Karpas-422 (cell line): ENCODE measurements around the gene GNG8. TPM values are rescaled to one million over a fixed set of nuclear protein-coding genes. Genes with fewer than 3 reads are reported as not detected.

Experiments
- DNase-seq: peaks from one replicate; pipeline ENCODE4 v3.0.0-alpha.2; 2015
- H2AFZ ChIP-seq: fragments of 200-600 bp; sonication (generic); 2 replicates; pipeline ENCODE4 v1.6.1; 2014; ENCODE audit warnings: antibody characterized with exemption, low read length, mixed read lengths
- H3K27ac ChIP-seq: fragments of 200-600 bp; sonication (generic); 2 replicates; pipeline ENCODE4 v1.5.1; 2014; ENCODE audit warnings: mild to moderate bottlenecking, low read length, moderate library complexity
- H3K27me3 ChIP-seq: fragments of 200-600 bp; sonication (generic); 2 replicates; pipeline ENCODE4 v1.6.1; 2014; ENCODE audit warnings: low read length, mixed read lengths
- H3K36me3 ChIP-seq: fragments of 200-600 bp; sonication (generic); 2 replicates; pipeline ENCODE4 v1.6.1; 2014; ENCODE audit warnings: low read length, mixed read lengths; ENCODE audit not compliant: insufficient read depth
- H3K4me1 ChIP-seq: fragments of 200-600 bp; sonication (generic); 2 replicates; pipeline ENCODE4 v1.6.1; 2014; ENCODE audit warnings: mild to moderate bottlenecking, low read length, mixed read lengths
- H3K4me2 ChIP-seq: fragments of 200-600 bp; sonication (generic); 2 replicates; pipeline ENCODE4 v1.6.1; 2014; ENCODE audit warnings: low read length, low read depth, mild to moderate bottlenecking; ENCODE audit not compliant: poor library complexity, severe bottlenecking
- H3K4me3 ChIP-seq: fragments of 200-600 bp; sonication (generic); 2 replicates; pipeline ENCODE4 v1.5.1; 2014; ENCODE audit warnings: mild to moderate bottlenecking, antibody characterized with exemption, low read length, mixed read lengths
- H3K79me2 ChIP-seq: fragments of 200-600 bp; sonication (generic); 2 replicates; pipeline ENCODE4 v1.6.1; 2014; ENCODE audit warnings: mild to moderate bottlenecking, low read length, mixed read lengths
- H3K9ac ChIP-seq: fragments of 200-600 bp; sonication (generic); 2 replicates; pipeline ENCODE4 v1.6.0; 2014; ENCODE audit warnings: low read length
- H3K9me2 ChIP-seq: fragments of 200-600 bp; sonication (generic), shearing (Covaris generic); replicated peaks from 2 replicates; pipeline ENCODE4 v1.6.0; 2014; ENCODE audit warnings: mild to moderate bottlenecking, low read length, moderate library complexity; ENCODE audit not compliant: insufficient read depth
- H3K9me3 ChIP-seq: fragments of 300-700, 200-600 bp; sonication (generic); 2 replicates; pipeline ENCODE4 v1.6.1; 2014; ENCODE audit warnings: low read length, mixed read lengths
- H4K20me1 ChIP-seq: fragments of 200-600 bp; sonication (generic); 2 replicates; pipeline ENCODE4 v1.6.1; 2014; ENCODE audit warnings: mild to moderate bottlenecking, antibody characterized with exemption, low read length, low read depth; ENCODE audit not compliant: insufficient read depth
- total RNA-seq: library from RNA; depleted of rRNA; stranded (reverse); fragments of >200 nt; shearing (Covaris generic); gene quantifications from 2 replicates; pipeline ENCODE4 v1.2.3, GENCODE V29; 2014; ENCODE audit warnings: low replicate concordance

GNG8 gene
- total RNA-seq, 1 experiment from 2014 or later, result not detected

DNA sequence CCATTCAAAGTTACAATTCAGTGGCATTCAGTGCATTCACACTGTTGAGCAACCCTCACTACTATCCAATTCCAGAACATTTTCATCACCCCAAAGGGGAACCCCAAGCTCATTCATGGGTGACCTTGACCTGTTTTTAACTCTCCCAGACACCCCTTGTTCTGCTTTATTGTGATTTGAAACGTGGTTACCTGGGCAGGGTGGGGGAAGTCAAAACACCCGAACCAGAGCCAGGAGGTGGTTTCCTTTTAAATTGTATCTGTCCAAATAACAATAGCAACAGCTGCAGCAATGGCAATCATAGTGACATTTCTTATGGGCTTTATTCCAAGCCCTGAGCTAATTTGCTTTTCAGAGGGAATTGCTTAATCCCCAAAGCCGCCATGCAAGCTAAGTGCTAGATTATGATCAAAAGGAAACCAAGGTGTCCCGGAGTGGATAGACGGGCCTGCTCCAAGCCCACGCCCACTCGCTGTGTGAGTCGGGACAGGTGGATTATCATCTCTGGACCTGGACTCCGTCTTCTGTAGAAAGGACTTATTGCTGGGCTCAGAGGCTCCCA lies 17.3 kb downstream of the GNG8 start:
- Histone ChIP-seq H3K79me2 (no peaks in the 10 kb centered on the region), H3K4me3 (no peak overlapping the region), H2AFZ (no peak overlapping the region), H3K27ac (no peak overlapping the region), H3K4me1 (peaks cover 12% of the 10 kb centered on the region), H3K36me3 (no peaks in the 10 kb centered on the region), H3K27me3 (no peaks in the 10 kb centered on the region), H3K9me3 (no peaks in the 10 kb centered on the region), H3K9ac (no peak overlapping the region), H4K20me1 (no peaks in the 10 kb centered on the region), H3K4me2 (no peak overlapping the region), H3K9me2 (no peaks in the 10 kb centered on the region)
- DNase-seq, result no peak

DNA sequence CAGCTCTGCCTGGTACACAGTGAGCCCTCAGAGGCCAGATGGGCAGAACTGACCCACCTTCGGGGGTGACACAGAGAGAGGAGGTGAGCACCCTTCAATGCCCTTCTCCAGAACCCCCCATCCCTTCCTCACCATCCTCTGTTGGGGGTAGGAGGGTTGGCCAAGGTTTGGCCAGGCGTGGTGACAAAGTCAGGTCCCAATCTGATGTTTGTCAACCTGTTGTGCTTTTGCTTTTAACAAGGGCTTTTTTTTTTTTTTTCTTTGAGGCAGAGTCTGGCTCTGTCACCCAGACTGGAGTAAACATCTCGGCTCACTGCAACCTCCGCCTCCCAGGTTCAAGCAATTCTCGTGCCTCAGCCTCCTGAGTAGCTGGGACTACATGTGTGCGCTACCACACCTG lies 18.4 kb downstream of the GNG8 start:
- no peak overlapping the region for H3K4me3 ChIP-seq
- H3K27me3 ChIP-seq, result no peaks in the 10 kb centered on the region
- H3K36me3 ChIP-seq, result no peaks in the 10 kb centered on the region
- H3K9ac ChIP-seq, result no peak overlapping the region
- no peaks in the 10 kb centered on the region for H4K20me1 ChIP-seq
- no peaks in the 10 kb centered on the region for H3K79me2 ChIP-seq
- H3K4me2 ChIP-seq, result no peak overlapping the region
- H3K9me3 ChIP-seq, result no peaks in the 10 kb centered on the region
- H3K4me1 ChIP-seq, result peaks cover 12% of the 10 kb centered on the region
- no peak for DNase-seq
- no peak overlapping the region for H2AFZ ChIP-seq
- no peak overlapping the region for H3K27ac ChIP-seq
- H3K9me2 ChIP-seq, result no peaks in the 10 kb centered on the region

DNA sequence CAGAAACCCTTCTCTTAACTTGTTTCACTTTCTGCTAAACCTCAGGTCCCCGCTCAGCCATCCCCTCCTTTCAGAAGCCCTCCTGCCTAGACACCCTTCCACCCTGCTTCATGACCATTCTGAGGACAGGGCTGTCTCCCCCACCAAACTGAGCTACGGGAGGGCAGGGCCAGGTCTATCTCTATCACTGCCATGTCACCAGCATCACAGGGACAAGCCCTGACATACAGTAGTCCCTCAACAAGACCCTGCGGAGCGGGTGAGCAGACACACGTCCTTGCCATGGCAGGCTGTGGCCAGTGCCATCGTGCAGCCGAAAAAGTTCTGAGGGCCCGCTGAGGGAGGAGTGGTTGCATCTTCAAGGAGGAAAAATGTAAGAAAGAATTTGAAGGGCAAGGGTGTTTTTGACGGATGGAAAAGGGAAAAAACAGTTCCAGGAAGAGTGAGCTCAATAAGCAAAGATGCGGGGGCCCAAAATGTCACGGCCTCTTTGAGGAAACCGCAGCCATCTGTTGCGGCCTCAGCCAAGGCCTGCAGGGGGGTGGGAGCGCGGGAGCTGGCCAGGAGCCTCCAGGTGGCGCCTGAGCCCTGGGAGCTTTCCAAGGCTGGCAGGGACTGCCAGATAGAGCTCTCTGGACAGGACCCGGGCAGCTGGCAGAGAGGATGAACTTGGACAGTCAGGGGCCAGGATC lies 19.2 kb downstream of the GNG8 start:
- Histone ChIP-seq H4K20me1 (no peaks in the 10 kb centered on the region), H3K4me3 (no peak overlapping the region), H3K4me1 (peaks cover 12% of the 10 kb centered on the region), H3K9me2 (no peaks in the 10 kb centered on the region), H3K36me3 (no peaks in the 10 kb centered on the region), H3K27ac (no peak overlapping the region), H2AFZ (no peak overlapping the region), H3K79me2 (no peaks in the 10 kb centered on the region), H3K27me3 (no peaks in the 10 kb centered on the region), H3K9ac (0 out of 2 replicates have a peak overlapping the region, but pooled peaks have one; percentile 9), H3K9me3 (no peaks in the 10 kb centered on the region), H3K4me2 (no peak overlapping the region)
- DNase-seq, result peak; percentile 48

DNA sequence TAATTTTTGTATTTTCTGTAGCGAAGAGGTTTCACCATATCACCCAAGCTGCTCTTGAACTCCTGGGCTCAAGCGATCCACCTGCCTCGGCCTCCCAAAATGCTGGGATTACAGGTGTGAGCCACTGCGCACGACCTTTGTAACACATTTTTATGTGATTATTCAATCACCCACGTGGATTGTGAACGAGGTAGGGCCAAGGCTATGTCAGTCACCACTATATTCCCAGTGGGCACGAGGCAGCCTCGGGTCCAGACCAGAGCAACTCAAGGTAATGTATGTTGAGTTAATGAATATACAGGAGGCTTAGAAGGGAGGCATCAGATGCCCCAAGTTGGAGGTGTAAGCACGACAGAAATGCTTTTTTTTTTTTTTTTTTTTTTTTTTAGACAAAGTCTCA lies 20.0 kb downstream of the GNG8 start:
- H3K9me3 ChIP-seq, result no peaks in the 10 kb centered on the region
- no peaks in the 10 kb centered on the region for H3K27me3 ChIP-seq
- H3K4me3 ChIP-seq, result no peak overlapping the region
- H4K20me1 ChIP-seq, result no peaks in the 10 kb centered on the region
- no peak overlapping the region for H2AFZ ChIP-seq
- DNase-seq, result no peak
- H3K4me1 ChIP-seq, result peaks cover 17% of the 10 kb centered on the region
- no peaks in the 10 kb centered on the region for H3K79me2 ChIP-seq
- no peaks in the 10 kb centered on the region for H3K36me3 ChIP-seq
- no peak overlapping the region for H3K27ac ChIP-seq
- H3K4me2 ChIP-seq, result no peak overlapping the region
- no peaks in the 10 kb centered on the region for H3K9me2 ChIP-seq
- no peak overlapping the region for H3K9ac ChIP-seq

DNA sequence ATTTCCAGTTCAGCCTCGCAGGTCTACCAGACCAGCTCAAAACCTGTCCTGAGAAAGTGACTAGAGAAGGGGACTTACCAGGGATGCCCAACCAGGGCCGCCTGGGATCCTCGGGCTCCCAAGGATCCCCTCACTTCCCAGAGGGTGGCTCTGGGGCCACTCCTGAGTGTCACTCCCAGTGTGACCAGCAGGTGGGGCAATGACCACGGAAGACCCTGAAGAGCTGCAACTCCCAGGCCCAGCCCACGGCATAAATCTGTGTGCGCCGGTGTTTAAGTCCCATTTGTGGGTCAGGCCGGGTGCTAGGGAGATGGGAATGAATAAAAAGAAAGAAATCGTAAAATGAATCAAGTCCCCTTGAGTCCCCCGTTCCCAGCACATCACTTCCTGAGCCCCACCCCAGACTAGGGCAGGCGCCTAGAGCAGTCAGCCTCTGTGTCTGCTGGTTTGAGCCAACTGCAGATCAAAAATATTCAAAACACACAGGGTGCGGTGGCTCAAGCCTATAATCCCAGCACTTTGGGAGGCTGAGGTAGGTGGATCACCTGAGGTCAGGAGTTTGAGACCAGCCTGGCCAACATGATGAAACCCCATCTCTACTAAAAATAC lies 21.8 kb downstream of the GNG8 start:
- DNase-seq, result peak; percentile 89
- no peak overlapping the region for H3K4me2 ChIP-seq
- no peaks in the 10 kb centered on the region for H3K27me3 ChIP-seq
- no peaks in the 10 kb centered on the region for H3K36me3 ChIP-seq
- H3K9me2 ChIP-seq, result no peaks in the 10 kb centered on the region
- no peak overlapping the region for H3K27ac ChIP-seq
- no peak overlapping the region for H3K9ac ChIP-seq
- H3K4me1 ChIP-seq, result peaks cover 17% of the 10 kb centered on the region
- no peaks in the 10 kb centered on the region for H4K20me1 ChIP-seq
- no peaks in the 10 kb centered on the region for H3K9me3 ChIP-seq
- no peak overlapping the region for H3K4me3 ChIP-seq
- no peaks in the 10 kb centered on the region for H3K79me2 ChIP-seq
- H2AFZ ChIP-seq, result no peak overlapping the region

DNA sequence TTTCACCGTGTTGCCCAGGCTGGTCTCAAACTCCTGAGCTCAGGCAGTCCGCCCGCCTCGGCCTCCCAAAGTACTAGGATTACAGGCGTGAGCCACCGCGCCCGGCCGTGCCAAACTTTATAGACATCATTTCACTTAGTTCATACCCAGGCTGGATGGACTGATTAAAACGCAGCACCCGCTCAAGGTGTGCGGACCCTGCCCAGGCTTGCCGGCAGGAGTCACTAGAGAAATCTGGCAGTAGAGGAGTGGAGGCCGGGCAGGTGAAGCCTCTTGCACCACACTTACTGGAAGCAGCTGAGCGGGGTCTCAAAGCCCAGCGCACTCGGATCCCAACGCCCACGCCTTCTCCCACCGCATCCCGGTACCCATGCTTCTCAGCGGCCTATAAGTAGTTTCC lies 22.5 kb downstream of the GNG8 start:
- Histone ChIP-seq H3K27me3 (no peaks in the 10 kb centered on the region), H3K4me3 (no peak overlapping the region), H3K36me3 (no peaks in the 10 kb centered on the region), H3K4me2 (no peak overlapping the region), H3K4me1 (peaks cover 17% of the 10 kb centered on the region), H3K9me2 (no peaks in the 10 kb centered on the region), H3K27ac (no peak overlapping the region), H3K9ac (no peak overlapping the region), H4K20me1 (0 out of 2 replicates have a peak, but pooled peaks cover 2% of the 10 kb centered on the region), H3K9me3 (no peaks in the 10 kb centered on the region), H3K79me2 (no peaks in the 10 kb centered on the region), H2AFZ (no peak overlapping the region)
- DNase-seq, result no peak

DNA sequence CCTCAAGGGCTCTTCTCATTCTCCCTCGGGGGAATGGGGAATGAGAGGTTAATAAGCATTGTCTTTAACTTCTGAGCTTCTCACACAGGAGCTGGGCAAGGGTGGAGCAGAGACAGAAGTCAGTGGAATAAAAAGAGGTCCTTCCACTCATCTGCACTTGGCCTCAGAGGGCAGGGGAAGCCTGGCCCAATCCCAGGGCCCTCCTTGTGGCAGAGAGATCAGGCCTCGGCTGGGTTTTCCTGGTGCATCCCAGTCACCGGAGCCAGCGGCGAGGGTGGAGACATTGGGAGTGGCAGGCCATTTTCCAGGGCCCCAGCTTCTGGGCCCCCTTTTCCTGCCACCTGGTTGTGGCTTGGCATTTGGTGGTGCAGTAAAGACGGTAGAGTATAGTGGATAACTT lies 24.2 kb downstream of the GNG8 start:
- no peak overlapping the region for H3K9ac ChIP-seq
- H3K4me1 ChIP-seq, result peaks cover 13% of the 10 kb centered on the region
- no peaks in the 10 kb centered on the region for H3K27me3 ChIP-seq
- H2AFZ ChIP-seq, result no peak overlapping the region
- no peaks in the 10 kb centered on the region for H3K79me2 ChIP-seq
- H3K36me3 ChIP-seq, result peaks cover 11% of the 10 kb centered on the region
- no peaks in the 10 kb centered on the region for H3K9me3 ChIP-seq
- no peak overlapping the region for H3K4me3 ChIP-seq
- H3K4me2 ChIP-seq, result no peak overlapping the region
- no peak for DNase-seq
- 0 out of 2 replicates have a peak, but pooled peaks cover 2% of the 10 kb centered on the region for H4K20me1 ChIP-seq
- H3K9me2 ChIP-seq, result no peaks in the 10 kb centered on the region
- H3K27ac ChIP-seq, result no peak overlapping the region

DNA sequence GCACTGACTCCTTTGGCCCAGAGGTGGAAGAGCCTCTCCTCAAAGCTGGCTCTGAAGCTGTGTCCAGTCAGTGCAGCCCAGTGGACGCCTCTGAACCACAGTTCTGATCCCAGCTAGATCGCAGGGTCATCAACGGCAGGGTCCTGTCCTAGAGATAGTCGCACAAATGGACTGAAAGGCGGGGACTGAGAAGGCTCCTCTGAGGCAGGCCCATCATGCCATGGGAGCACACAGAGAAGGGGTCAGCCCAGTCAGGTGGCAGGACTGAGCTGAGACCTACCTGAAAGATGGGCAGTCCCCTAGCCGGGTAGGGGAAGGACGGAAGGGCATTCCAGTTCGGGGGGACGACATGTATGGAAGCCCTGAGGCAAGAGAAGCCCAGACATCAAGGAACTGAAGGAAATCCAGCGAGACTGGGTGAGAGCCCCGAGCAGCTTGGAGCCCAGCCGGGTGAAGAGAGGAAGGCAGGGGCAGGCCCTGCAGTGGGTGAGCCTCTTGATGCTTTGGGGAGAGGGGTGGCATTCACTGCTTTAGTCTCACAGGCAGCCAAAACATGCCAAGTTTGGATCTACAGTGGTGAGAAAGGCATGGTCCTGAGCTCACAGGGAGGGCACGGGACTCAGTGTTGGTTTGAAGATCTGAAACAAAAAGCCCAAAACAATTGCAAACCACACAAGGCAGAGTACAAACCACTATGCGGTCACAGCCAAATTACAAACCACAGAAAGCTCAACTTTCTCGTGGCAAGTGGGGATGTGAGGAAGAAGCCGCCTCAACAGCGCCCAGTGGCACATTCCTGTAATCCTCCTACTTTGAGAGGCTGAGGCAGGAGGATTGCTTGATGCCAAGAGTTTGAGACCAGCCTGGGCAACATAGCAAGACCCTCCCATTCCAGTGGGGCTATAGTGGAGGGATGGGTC lies 24.9 kb downstream of the GNG8 start:
- Histone ChIP-seq H3K4me1 (peaks cover 11% of the 10 kb centered on the region), H4K20me1 (0 out of 2 replicates have a peak, but pooled peaks cover 2% of the 10 kb centered on the region), H3K4me2 (no peak overlapping the region), H3K27me3 (no peaks in the 10 kb centered on the region), H3K79me2 (no peaks in the 10 kb centered on the region), H3K27ac (no peak overlapping the region), H3K4me3 (no peak overlapping the region), H3K36me3 (peaks cover 16% of the 10 kb centered on the region), H3K9me2 (no peaks in the 10 kb centered on the region), H2AFZ (no peak overlapping the region), H3K9me3 (no peaks in the 10 kb centered on the region), H3K9ac (no peak overlapping the region)
- peak; percentile 55 for DNase-seq
